ENCODE results near the gene IRF1. TPM values are rescaled to one million over a fixed set of nuclear protein-coding genes. Genes with fewer than 3 reads are reported as not detected.

Gene IRF1
- total RNA-seq, 1 experiment from 2014 or later = 48.9 TPM

GRCh38 chr5:132435447-132435846, 55.1 kb downstream of the IRF1 start:
- ATAC-seq (no peak), DNase-seq (ENCODE audit: low read depth, low spot score) (no peak)
- intact Hi-C loops (cut with micrococcal nuclease; ENCODE audit: unreplicated experiment) (no loop called here), in situ Hi-C loops (cut with HindIII; ENCODE audit: low pct_unique_long_range_greater_than_20kb, low sequenced_read_pairs) (no loop called here)
- BruUV-seq (replicated peaks) = no TSS peak
- H3K4me1 ChIP-seq (ENCODE audit: control insufficient read depth, insufficient read depth, low read length) = no peaks in the 10 kb centered on the region
- H3K27ac ChIP-seq (ENCODE audit: low read length) = no peak overlapping the region
- no peaks in the 10 kb centered on the region for H3K9me3 ChIP-seq (ENCODE audit: control insufficient read depth, insufficient read depth, low read depth, low read length)
- no peak for TF ChIP-seq POLR2AphosphoS5 (IDR thresholded peaks at IDR 0.05; ENCODE audit: low read depth, low read length)
- no peak for TF ChIP-seq REST (IDR thresholded peaks at IDR 0.05; ENCODE audit: insufficient read depth in 1 of 2, low read depth in 2 of 2, low read length in 1 of 2)
- no peak for TF ChIP-seq SIN3A (IDR thresholded peaks at IDR 0.05; ENCODE audit: borderline replicate concordance, insufficient read depth, low read depth, low read length)
- TF ChIP-seq CTCF (IDR thresholded peaks at IDR 0.05) = no peak
- TF ChIP-seq TCF7L2 (IDR thresholded peaks at IDR 0.05; ENCODE audit: low read depth, low read length) = no peak
- H3K27me3 ChIP-seq (ENCODE audit: control insufficient read depth, insufficient read depth, low read length) = no peaks in the 10 kb centered on the region
- H3K36me3 ChIP-seq (ENCODE audit: control insufficient read depth, insufficient read depth, low read length) = no peaks in the 10 kb centered on the region
- POLR2A ChIA-PET = no interaction called here
- H3K4me3 ChIP-seq (ENCODE audit: low read depth in 2 of 2, low read length in 2 of 2) = no peak overlapping the region
- CTCF ChIA-PET = no interaction called here

GRCh38 chr5:132434416-132435286, 55.9 kb downstream of the IRF1 start:
- POLR2A ChIA-PET = no interaction called here
- CTCF ChIA-PET = no interaction called here
- intact Hi-C loops (cut with micrococcal nuclease; ENCODE audit: unreplicated experiment) (no loop called here), in situ Hi-C loops (cut with HindIII; ENCODE audit: low pct_unique_long_range_greater_than_20kb, low sequenced_read_pairs) (no loop called here)
- Histone ChIP-seq H3K4me3 (ENCODE audit: low read depth in 2 of 2, low read length in 2 of 2) (no peak overlapping the region), H3K36me3 (ENCODE audit: control insufficient read depth, insufficient read depth, low read length) (no peaks in the 10 kb centered on the region), H3K4me1 (ENCODE audit: control insufficient read depth, insufficient read depth, low read length) (no peaks in the 10 kb centered on the region), H3K9me3 (ENCODE audit: control insufficient read depth, insufficient read depth, low read depth, low read length) (no peaks in the 10 kb centered on the region), H3K27me3 (ENCODE audit: control insufficient read depth, insufficient read depth, low read length) (no peaks in the 10 kb centered on the region), H3K27ac (ENCODE audit: low read length) (no peak overlapping the region)
- TF ChIP-seq SIN3A (IDR thresholded peaks at IDR 0.05; ENCODE audit: borderline replicate concordance, insufficient read depth, low read depth, low read length) = no peak
- no peak for TF ChIP-seq REST (IDR thresholded peaks at IDR 0.05; ENCODE audit: insufficient read depth in 1 of 2, low read depth in 2 of 2, low read length in 1 of 2)
- TF ChIP-seq CTCF (IDR thresholded peaks at IDR 0.05) = no peak
- no peak for TF ChIP-seq TCF7L2 (IDR thresholded peaks at IDR 0.05; ENCODE audit: low read depth, low read length)
- no peak for TF ChIP-seq POLR2AphosphoS5 (IDR thresholded peaks at IDR 0.05; ENCODE audit: low read depth, low read length)
- ATAC-seq = no peak
- BruUV-seq (replicated peaks) = no TSS peak
- DNase-seq (ENCODE audit: low read depth, low spot score) = no peak
